GM19468 (cell line): ENCODE measurements around the gene SIRPA.

ENCODE experiments used
- ATAC-seq: cut with Tn5 transposase; IDR thresholded peaks from one replicate; pipeline ENCODE4 v1.9.1; 2021; ENCODE audit warnings: mild to moderate bottlenecking, moderate library complexity, moderate number of reproducible peaks; ENCODE audit not compliant: unreplicated experiment; ENCODE audit errors: extremely low read depth

The SIRPA gene

GRCh38 chr20:1927217-1927616 is 32.0 kb downstream of the SIRPA start:
- no peak for ATAC-seq

GRCh38 chr20:1928154-1928553 is 32.9 kb downstream of the SIRPA start:
- no peak for ATAC-seq

- no peak for ATAC-seq
These were observed 33.6 kb downstream of the SIRPA start for GRCh38 chr20:1928782-1929181.

GRCh38 chr20:1929460-1929859 is 34.3 kb downstream of the SIRPA start:
- ATAC-seq: no peak

- no peak for ATAC-seq
These were observed 35.0 kb downstream of the SIRPA start for GRCh38 chr20:1930165-1930564.

GRCh38 chr20:1931830-1932229 is 36.6 kb downstream of the SIRPA start:
- ATAC-seq: no peak

- no peak for ATAC-seq
These were observed 37.8 kb downstream of the SIRPA start for GRCh38 chr20:1932971-1933370.

GRCh38 chr20:1933465-1933870 is 38.3 kb downstream of the SIRPA start:
- ATAC-seq: no peak

GRCh38 chr20:1934156-1934555 is 38.9 kb downstream of the SIRPA start:
- ATAC-seq: no peak

- ATAC-seq: no peak
These were observed 39.7 kb downstream of the SIRPA start for GRCh38 chr20:1934721-1935573.

- ATAC-seq: no peak
These were observed 40.6 kb downstream of the SIRPA start for GRCh38 chr20:1935696-1936366.

GRCh38 chr20:1937316-1937976 is 42.2 kb downstream of the SIRPA start:
- no peak for ATAC-seq

GRCh38 chr20:1938464-1939269 is 43.5 kb downstream of the SIRPA start:
- no peak for ATAC-seq

- ATAC-seq: no peak
These were observed 44.0 kb downstream of the SIRPA start for GRCh38 chr20:1939270-1939595.

GRCh38 chr20:1940581-1940980 is 45.4 kb downstream of the SIRPA start:
- no peak for ATAC-seq

- ATAC-seq: no peak
These were observed 46.0 kb downstream of the SIRPA start for GRCh38 chr20:1941226-1941625.

GRCh38 chr20:1942061-1942460 is 46.9 kb downstream of the SIRPA start:
- ATAC-seq: no peak

GRCh38 chr20:1942486-1943274 is 47.5 kb downstream of the SIRPA start:
- no peak for ATAC-seq

GRCh38 chr20:1943275-1944002 is 48.2 kb downstream of the SIRPA start:
- no peak for ATAC-seq
